Coronary artery (tissue), 2 donors: ENCODE measurements around the gene ATG16L2.

Source experiments
- DNase-seq: peaks from one replicate; pipeline ENCODE4 v3.0.0-alpha.2; 2017; ENCODE audit warnings: low spot score
- H3K27ac ChIP-seq, 2 donors: fragments of 200-600 bp; sonication (generic); one replicate each; pipeline ENCODE4 v1.5.1; 2016 to 2019
- H3K4me3 ChIP-seq: fragments of 200-600 bp; sonication (generic); 2 replicates; pipeline ENCODE4 v1.5.1; 2016; ENCODE audit warnings: mild to moderate bottlenecking, moderate library complexity
- CTCF ChIP-seq: fragments of 200-600 bp; sonication (generic); IDR thresholded peaks from one replicate; pipeline ENCODE4 v1.5.1; 2019; ENCODE audit warnings: antibody characterized with exemption

ATG16L2 gene

GRCh38 chr11:72863916-72864315, 49.7 kb downstream of the ATG16L2 start:
- no peak for TF ChIP-seq CTCF
- DNase-seq, result no peak
- Histone ChIP-seq H3K27ac (peak overlapping the region; percentile 54 to 83), H3K4me3 (no peak overlapping the region)

GRCh38 chr11:72864702-72865655, 50.8 kb downstream of the ATG16L2 start:
- Histone ChIP-seq H3K27ac (peak overlapping the region; percentile 81 to 83), H3K4me3 (peak overlapping the region; percentile 33)
- no peak for DNase-seq
- no peak for TF ChIP-seq CTCF

- TF ChIP-seq CTCF, result no peak
These were observed 53.8 kb downstream of the ATG16L2 start for GRCh38 chr11:72867970-72868369.

GRCh38 chr11:72869831-72870230, 55.6 kb downstream of the ATG16L2 start:
- Histone ChIP-seq H3K4me3 (no peak overlapping the region), H3K27ac (peak overlapping the region in 1 of 2 donors; percentile 26)
- TF ChIP-seq CTCF, result no peak
- no peak for DNase-seq

More at GRCh38 chr11:72867970-72868369, 53.8 kb downstream of the ATG16L2 start:
- H3K27ac ChIP-seq, result peak overlapping the region in 1 of 2 donors; percentile 83
- H3K4me3 ChIP-seq, result no peak overlapping the region
- DNase-seq, result no peak

- TF ChIP-seq CTCF, result no peak
- H3K27ac ChIP-seq, result no peak overlapping the region
- no peak for DNase-seq
These were observed 56.9 kb downstream of the ATG16L2 start for GRCh38 chr11:72871119-72871518.

GRCh38 chr11:72872012-72872411, 57.8 kb downstream of the ATG16L2 start:
- Histone ChIP-seq H3K4me3 (no peak overlapping the region), H3K27ac (no peak overlapping the region)
- DNase-seq, result no peak
- no peak for TF ChIP-seq CTCF

More at GRCh38 chr11:72871119-72871518, 56.9 kb downstream of the ATG16L2 start:
- no peak overlapping the region for H3K4me3 ChIP-seq

- DNase-seq, result no peak
- H3K27ac ChIP-seq, result no peak overlapping the region
- no peak for TF ChIP-seq CTCF
- H3K4me3 ChIP-seq, result no peak overlapping the region
These were observed 61.5 kb downstream of the ATG16L2 start for GRCh38 chr11:72875736-72876135.
